DMS153 (cell line): ENCODE results near the gene ANOS1.
"Not testable (repeated sequence)": the region's sequence is repeated elsewhere in the genome, so short reads cannot be mapped to it uniquely, and the experiment has no call there.

Source experiments
- DNase-seq: peaks from one replicate; lab custom pipeline; 2025; lab: John Stamatoyannopoulos, UW

The ANOS1 gene

DNA sequence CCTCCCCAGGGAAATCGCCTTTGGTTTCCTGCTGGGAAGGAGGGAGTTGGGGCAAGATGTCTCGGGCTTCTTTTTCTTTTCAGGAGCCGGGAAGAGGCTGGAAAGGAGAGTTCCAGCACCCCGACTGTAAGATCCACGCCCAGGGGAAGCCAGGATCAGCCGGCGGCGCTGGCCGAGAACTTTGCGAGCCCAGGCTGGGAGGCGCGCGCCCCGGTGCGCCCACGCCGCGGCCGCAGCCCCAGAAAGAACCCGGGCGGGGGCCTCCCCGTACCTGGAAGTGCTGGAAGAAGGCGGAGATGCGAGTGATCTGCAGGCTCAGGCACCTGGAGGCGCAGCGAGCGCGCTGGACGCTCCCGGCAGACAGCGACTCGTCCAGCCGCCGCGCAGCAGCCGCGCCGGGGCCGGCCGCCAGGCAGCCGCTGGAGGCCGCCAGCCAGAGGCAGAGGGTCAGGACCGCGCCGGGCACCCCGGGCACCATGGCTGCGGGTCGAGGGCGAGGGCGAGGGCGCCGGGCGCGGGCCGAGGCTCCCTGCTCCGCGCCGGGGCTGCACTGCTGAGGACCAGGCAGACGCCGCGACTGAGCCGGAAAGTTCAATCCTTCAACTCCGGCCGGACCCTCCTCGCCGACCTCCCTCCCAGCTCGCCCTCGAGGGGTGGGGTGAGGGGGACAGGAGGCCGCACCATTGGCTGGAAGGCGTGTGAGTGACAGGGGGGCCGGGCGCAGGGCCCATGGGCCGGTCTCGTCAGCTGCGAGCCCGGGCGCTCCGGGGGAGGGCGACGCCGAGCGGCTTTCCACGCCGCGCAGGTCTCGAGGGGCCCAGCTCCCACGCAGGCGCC is at the start of gene ANOS1:
Gene ANOS1 (minus strand): TSS at position 579 of the 837 bp plus-strand sequence. CDS start 101 bp downstream, at position 478.
- peak; percentile 18 for DNase-seq

GRCh38 chrX:8773117-8773516 is 41.2 kb upstream of the ANOS1 start:
- no peak for DNase-seq

DNA sequence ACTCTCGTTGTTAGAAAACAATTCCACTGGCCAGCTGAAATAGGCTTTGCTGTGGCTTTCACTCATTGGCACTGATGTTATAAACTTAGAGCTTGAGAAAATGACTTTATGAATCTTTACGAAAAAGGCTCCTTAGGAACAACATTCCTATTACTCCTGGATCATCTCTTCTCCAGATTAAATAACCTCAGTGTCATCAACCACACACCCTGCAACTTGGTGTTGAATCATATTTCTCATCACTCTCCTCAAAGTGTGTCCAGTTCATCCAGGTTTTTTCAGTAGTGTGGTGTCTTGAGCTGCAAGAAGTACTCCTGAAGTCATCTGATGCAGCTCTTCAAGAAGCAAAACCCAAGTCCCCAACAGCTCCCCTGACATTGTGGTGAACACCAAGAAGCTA is 28.1 kb upstream of the ANOS1 start:
- no peak for DNase-seq

- DNase-seq: not testable (repeated sequence)
These were observed 26.8 kb upstream of the ANOS1 start for GRCh38 chrX:8758706-8759105.

DNA sequence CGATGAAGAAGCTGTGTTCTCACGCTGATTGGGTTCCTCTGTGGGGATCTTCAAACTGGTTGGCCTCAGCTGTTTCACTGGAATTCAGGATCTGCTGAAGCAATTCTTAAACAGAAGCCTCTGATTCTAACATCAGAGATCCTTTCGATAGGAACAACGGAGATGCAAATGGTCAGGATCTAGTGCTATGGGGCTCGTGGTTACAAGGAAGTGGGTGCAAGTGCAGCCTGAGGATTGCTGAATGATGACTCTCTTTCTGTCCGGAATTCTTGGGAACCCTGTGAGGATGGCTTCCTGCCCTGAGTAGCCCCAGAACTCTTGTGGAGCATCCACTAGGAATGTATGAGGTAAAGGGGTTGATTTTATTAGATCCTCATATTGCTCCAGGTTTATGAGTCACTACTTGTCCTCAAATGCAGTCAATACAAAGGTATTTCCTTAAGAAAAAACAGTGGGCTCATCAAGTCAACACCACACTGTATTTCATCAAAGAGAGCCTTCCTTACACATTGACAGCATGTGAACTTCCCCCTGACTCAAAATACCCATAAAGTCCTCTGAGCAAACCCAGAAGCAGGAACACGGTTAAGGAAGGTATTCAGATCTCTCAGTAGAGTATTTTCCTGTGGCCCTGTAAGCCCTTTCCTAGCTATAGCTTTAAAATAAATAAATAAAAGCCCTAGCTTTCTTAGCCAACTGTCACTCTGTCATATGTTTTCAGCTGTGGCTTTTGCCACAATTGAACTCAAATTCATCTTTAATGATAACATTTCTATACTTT is 25.9 kb upstream of the ANOS1 start:
- not testable (repeated sequence) for DNase-seq

GRCh38 chrX:8755813-8756212 is 23.9 kb upstream of the ANOS1 start:
- DNase-seq: no peak

DNA sequence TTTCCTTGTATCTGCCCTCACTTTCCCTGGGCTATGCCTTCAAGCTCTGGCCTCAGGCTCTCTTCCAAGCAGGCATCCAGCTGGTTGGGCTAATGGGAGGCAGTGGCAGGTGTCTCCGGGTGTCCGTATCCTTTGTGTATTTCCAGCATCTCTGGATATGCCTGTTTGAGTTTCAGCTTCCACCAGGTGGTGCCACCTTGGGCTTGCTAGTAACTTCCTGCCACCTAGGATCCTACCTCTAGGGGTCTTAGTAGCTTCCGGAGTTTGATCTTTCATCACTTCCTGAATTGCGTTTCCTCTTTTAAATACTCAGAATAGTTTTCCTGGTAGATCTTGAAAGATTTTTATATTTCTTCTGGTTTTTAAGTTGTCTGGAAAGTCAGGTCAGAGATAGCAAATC is 23.2 kb upstream of the ANOS1 start:
- DNase-seq: no peak

DNA sequence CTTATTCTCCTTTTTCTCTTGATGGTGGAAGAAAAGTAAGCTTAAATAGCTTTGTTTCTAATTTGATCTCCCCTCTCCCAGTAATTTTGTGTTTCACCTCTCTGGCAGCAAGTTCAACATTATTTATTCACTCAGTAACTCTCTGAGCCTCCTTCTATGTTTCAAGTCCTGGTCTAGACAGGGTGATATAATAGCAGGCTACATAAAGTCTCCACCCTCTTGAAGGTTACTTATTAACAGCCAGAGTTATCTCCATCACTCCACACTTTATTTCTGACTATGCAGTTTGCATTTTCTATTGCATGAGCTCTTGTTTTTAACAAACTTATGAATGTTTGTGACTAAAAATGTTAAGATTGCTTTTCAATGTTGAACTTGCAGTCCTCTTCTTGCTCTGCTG is 17.8 kb upstream of the ANOS1 start:
- no peak for DNase-seq

DNA sequence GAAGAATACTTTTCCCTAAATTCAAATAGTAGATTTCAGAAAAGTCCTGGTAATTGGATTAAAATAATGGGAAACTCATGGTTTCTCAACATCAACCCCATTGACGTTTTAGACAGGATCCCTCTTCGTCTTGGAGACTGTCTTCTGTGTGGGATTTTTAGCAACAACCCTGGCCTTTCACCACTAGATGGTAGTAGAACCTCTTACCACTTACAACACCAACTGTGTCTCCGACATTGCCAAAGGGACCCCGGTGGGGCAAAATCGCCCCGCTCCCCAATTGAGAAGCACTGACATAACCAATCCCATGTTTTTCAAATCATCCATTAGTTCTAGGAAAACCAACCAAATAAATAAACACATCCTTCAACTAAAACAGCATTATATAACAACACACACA is 16.9 kb upstream of the ANOS1 start:
- DNase-seq: peak; percentile 16

DNA sequence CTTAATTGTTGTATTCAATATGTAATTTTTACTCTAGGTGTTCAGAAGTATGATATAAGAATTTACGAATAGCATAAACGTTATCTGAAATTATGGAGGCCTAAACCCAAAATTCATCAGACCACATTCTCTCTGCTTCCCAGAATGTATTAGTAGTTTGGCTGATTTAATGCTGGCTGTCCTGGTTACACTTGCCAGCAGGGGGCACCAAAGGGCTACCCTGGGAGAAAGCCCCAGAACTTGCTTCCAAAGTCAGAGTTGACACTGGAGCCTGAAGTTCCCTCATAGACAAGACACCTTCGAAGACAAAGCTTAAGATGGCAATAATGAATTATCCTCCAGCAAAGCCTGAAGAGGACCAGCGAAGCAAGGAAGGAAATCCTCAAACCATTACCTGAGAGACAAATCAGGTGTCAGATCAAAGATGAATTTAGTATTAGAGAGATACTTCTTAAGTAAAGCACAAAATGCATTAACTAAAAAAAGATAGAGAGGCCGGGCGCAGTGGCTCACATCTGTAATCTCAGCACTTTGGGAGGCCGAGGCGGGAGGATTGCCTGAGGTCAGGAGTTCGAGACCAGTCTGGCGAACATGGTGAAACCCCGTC is 11.3 kb upstream of the ANOS1 start:
- DNase-seq: no peak

GRCh38 chrX:8741981-8742380 is 10.0 kb upstream of the ANOS1 start:
- no peak for DNase-seq

DNA sequence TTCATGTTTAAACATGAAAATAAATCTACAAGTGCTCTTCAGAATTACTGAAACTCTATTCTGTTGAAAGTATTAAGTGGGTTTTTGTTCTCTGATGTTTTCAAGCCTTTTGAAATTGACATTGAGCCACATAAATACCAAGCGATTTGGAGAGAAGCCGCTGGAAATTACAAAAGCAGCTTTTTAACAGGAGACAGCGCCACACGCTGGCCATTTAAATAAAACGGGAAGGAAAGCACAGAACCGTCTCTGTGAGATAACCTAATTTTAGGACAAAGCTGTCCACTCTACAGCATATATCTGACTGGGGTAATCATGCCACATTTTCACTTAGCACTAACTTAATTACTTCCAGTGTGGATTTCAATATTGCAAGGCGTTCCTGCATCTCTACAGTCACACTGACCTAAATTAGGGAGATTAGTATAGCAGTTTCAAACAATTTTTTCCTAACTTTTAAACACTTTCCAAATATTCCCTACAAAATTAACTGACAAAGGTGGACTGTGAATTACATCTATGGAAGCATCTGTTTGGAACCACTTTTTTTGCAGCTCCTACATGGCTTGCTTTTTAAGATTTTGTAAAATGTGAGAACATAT is 6.8 kb upstream of the ANOS1 start:
- no peak for DNase-seq

GRCh38 chrX:8737883-8738282 is 5.9 kb upstream of the ANOS1 start:
- DNase-seq: no peak

GRCh38 chrX:8730812-8731558 is 952 bp downstream of the ANOS1 start:
- no peak for DNase-seq

DNA sequence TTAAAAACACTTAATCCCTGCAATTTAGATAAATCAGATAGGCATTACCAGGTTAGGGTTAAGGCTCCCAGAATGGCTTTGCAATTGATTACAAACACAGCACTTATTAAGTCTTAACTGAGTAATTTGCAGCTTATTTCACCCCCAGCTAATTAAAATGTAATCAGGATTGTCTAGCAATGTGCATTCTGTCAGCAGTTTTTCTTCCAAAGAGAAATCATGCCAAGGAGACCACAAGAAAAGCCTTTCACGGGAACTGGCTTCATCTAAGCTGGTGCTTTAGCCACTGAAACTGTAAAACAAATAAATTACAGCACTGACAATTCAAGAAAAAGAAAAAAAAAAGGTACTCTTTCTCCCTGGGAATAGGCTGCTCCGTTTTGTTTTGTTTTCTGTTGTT is 2.1 kb downstream of the ANOS1 start:
- no peak for DNase-seq

DNA sequence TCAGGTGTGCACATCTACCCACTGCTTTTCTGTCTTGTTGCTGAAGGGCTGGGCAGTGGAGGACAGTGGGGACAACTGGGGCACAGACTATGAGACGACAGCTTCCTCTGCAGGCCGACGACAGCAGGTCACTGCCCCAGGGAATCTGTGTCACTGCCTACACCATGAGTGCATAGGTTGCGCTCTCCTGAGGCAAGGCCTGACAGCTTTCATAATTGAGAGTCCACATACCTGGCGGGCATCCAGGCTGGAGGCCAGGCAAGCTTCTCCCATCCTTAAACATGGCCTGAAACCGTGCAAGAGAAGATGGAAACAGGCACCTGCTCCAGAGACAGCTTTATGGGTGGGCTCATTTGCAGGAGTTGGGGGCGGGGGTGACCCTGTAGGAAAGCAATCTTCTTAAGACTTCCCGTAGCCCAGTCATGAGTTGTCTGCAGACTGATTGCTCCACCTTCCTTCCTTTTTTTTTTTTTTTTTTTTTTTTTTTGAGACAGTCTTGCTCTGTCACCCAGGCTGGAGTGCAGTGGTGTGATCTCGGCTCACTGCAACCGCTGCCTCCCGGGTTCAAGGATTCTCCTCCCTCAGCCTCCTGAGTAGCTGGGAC is 2.9 kb downstream of the ANOS1 start:
- DNase-seq: peak; percentile 41

GRCh38 chrX:8726031-8726652 is 5.8 kb downstream of the ANOS1 start:
- DNase-seq: peak; percentile 91

GRCh38 chrX:8724300-8724699 is 7.6 kb downstream of the ANOS1 start:
- no peak for DNase-seq

DNA sequence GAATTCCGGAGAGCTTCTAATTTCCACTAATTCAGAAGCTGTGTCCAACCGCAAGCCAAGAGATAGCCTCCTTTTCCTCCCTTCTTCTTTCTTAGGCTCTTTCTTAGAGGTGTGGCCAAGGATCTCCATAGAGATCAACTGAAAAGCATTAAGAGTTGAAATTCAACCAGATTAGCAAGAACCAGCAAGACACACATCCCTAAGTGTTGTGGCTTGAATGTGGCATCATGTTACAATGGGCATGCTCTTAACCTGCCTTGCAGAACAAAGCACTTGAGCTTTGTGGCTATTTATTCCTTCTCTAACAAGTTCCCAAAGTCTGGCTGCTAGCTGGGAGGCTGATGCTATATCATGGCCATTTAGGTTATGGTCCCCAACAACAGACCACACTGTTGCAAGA is 10.4 kb downstream of the ANOS1 start:
- peak; percentile 8 for DNase-seq

GRCh38 chrX:8720136-8720535 is 11.8 kb downstream of the ANOS1 start:
- DNase-seq: no peak

GRCh38 chrX:8717354-8717753 is 14.6 kb downstream of the ANOS1 start:
- no peak for DNase-seq
